22Rv1 (cell line): ENCODE data around the gene WNT16.

Source experiments
- ZFX ChIP-seq: fragments of 450-650 bp; IDR thresholded peaks from 2 replicates; pipeline ENCODE4 v1.6.1; 2017; ENCODE audit warnings: antibody characterized with exemption, borderline replicate concordance
- TF ChIP-seq, protein P1 (sequence below): fragments of 450-650 bp; IDR thresholded peaks from 2 replicates; pipeline ENCODE4 v1.5.1; 2017; ENCODE audit warnings: mild to moderate bottlenecking

DNA sequence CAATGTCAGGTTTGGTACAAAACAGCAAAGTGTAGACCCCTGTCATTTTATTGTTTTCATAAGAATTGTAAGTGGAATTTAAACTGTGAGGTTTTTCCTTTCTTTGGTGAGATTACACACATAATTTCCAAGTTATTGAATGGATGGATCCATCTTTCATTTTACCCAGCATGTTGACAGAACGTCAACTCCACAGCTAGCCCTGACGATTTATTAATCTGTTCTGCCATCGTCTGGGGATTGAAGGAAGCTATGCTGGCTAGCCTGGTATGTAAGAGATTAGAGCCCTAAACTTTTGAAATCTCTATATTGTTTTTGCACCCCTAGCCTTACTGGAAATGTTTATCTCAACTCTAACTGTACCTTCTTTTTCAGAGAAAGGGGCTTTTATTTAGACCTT lies 8.6 kb downstream of the WNT16 start:
- TF ChIP-seq, protein P1, sequence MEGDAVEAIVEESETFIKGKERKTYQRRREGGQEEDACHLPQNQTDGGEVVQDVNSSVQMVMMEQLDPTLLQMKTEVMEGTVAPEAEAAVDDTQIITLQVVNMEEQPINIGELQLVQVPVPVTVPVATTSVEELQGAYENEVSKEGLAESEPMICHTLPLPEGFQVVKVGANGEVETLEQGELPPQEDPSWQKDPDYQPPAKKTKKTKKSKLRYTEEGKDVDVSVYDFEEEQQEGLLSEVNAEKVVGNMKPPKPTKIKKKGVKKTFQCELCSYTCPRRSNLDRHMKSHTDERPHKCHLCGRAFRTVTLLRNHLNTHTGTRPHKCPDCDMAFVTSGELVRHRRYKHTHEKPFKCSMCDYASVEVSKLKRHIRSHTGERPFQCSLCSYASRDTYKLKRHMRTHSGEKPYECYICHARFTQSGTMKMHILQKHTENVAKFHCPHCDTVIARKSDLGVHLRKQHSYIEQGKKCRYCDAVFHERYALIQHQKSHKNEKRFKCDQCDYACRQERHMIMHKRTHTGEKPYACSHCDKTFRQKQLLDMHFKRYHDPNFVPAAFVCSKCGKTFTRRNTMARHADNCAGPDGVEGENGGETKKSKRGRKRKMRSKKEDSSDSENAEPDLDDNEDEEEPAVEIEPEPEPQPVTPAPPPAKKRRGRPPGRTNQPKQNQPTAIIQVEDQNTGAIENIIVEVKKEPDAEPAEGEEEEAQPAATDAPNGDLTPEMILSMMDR: peak; percentile 22
- TF ChIP-seq ZFX: no peak
